ENCODE data around the gene COPS7A. TPM values are rescaled to one million over a fixed set of nuclear protein-coding genes. Genes with fewer than 3 reads are reported as not detected.
A peak's percentile ranks its signal among the peaks of the same experiment; 100 is the strongest.

COPS7A gene
- total RNA-seq, 1 donor, result 86.0 TPM

DNA sequence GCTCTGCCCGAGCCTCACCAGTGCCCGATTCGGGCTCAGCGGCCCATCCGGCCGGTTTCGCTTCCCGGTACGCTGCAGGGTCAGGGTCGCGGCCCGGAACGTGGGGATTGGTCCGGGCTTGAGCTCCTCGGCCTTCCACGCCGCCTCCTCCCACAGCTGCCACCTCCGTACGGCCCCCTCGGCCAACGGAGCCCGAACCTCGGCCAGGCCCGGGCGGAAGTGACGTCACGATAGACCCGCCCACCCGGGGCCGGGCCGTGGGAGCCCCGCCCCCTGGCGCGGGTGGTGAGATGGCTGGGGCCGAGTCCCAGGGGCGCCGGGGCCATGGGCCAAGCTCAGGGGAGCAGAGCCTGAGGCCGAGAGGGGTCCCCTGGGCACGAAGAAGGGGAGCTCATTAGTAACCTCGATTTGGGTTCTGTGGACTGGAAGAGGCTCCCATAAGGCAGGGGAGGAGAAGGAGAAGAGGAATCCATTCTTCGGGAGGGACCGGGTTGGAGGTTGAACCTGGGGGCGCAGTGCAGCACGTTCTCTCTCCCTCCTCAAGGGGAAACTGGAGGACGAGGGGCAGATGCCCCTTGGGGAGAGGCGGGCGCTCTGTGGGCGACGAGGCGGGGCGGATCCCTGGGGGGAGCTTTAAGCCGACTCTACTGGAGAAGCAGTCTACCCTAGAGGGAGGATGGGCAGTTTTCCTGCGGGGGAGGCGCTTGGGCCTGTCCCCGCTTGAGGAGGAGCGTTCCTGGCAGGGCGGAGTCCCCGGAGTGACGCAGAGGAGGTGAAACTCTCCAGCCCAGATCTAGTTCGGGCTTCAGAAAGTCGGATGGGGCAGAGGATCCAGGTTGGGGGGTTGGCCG is 29.3 kb downstream of the COPS7A start, which contains the start of gene MLF2:
MLF2 (minus strand) TSS at position 221 of the 851 bp plus-strand sequence. CDS start 807 bp downstream, outside the sequence.
- TF ChIP-seq CTCF (IDR thresholded peaks at IDR 0.05; ENCODE audit: insufficient read depth, low read length), result no peak
- H3K4me3 ChIP-seq (ENCODE audit: low read depth, low read length), result peak within 1 kb of the TSS; percentile 88
- peak; percentile 100 for DNase-seq (ENCODE audit: low read depth)

- TF ChIP-seq CTCF (IDR thresholded peaks at IDR 0.05; ENCODE audit: insufficient read depth, low read length), result peak; percentile 97
- DNase-seq (ENCODE audit: low read depth), result no peak
- H3K4me3 ChIP-seq (ENCODE audit: low read depth, low read length), result no peak overlapping the region
These were observed 30.0 kb downstream of the COPS7A start for GRCh38 chr12:6753772-6754356.

- H3K4me3 ChIP-seq (ENCODE audit: low read depth, low read length), result no peak overlapping the region
- TF ChIP-seq CTCF (IDR thresholded peaks at IDR 0.05; ENCODE audit: insufficient read depth, low read length), result no peak
- no peak for DNase-seq (ENCODE audit: low read depth)
These were observed 30.6 kb downstream of the COPS7A start for GRCh38 chr12:6754411-6754810.

DNA sequence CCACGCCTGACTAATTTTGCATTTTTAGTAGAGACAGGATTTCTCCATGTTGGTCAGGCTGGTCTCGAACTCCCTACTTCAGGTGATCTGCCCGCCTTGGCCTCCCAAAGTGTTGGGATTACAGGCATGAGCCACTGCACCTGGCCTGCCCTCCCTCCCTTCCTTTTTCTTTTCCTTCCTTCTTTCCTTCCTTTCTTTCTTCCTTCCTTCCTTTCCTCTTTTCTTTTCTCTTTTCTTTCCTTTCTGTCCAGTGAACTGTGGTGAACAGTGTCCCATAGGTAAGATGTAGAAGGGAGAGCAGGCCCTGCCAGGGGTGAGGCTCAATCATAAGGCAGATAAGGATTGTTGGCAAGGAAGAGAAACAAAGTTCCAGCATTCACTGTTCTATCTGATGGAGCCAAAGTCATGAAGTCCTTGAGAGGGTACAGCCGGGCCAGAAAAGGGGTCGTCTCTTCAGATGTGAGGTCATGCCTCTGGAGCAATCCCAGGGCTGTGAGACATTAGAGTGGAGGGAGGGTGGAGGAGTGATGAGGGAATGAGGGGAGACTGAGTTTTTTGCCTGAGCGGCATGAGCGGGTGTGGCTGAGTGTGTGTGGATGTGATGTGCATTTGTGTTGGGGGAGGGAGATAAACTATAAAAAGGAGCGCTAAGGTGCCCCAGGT is 33.3 kb downstream of the COPS7A start:
- no peak overlapping the region for H3K4me3 ChIP-seq (ENCODE audit: low read depth, low read length)
- no peak for TF ChIP-seq CTCF (IDR thresholded peaks at IDR 0.05; ENCODE audit: insufficient read depth, low read length)
- peak; percentile 52 for DNase-seq (ENCODE audit: low read depth)

- H3K4me3 ChIP-seq (ENCODE audit: low read depth, low read length), result no peak overlapping the region
- no peak for DNase-seq (ENCODE audit: low read depth)
- TF ChIP-seq CTCF (IDR thresholded peaks at IDR 0.05; ENCODE audit: insufficient read depth, low read length), result no peak
These were observed 34.8 kb downstream of the COPS7A start for GRCh38 chr12:6758506-6759095.

- no peak for TF ChIP-seq CTCF (IDR thresholded peaks at IDR 0.05; ENCODE audit: insufficient read depth, low read length)
- DNase-seq (ENCODE audit: low read depth), result no peak
- no peak overlapping the region for H3K4me3 ChIP-seq (ENCODE audit: low read depth, low read length)
These were observed 35.9 kb downstream of the COPS7A start for GRCh38 chr12:6759741-6760140.

Data from fibroblast of the aortic adventitia (primary cell).